ENCODE results near the gene PRKAG2.

PRKAG2 gene

DNA sequence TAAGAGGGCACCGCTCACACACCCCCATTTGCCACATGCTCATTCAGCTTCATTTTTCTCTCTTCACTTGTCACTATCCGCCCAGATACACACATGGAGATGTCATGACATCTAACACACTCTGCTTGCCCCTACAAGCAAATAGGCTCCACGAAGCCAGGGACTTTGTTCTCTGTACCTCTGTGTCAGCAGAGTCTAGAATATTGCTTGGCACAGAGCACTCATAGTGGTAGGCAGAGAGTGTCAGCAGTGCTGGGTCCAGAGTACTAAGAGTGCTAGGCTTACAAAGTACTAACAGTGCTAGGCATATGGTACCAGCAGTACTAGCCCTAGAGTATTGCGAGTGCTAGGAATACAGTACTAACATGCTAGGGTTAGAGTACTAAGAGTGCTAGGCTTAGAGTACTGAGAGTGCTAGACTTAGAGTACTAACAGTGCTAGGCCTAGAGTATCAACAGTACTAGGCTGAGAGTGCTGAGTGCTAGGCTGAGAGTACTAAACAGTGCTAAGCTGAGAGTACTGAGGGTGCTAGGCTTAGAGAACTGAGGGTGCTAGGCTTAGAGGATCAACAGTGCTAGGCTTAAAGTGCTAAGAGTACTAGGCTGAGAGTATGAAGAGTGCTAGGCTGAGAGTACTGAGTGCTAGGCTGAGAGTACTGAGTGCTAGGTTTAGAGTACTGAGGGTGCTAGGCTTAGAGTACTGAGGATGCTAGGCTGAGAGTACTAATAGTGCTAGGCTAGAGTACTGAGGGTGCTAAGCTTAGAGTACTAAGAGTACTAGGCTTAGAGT is 166.1 kb downstream of the PRKAG2 start:
- TF ChIP-seq, protein P1, sequence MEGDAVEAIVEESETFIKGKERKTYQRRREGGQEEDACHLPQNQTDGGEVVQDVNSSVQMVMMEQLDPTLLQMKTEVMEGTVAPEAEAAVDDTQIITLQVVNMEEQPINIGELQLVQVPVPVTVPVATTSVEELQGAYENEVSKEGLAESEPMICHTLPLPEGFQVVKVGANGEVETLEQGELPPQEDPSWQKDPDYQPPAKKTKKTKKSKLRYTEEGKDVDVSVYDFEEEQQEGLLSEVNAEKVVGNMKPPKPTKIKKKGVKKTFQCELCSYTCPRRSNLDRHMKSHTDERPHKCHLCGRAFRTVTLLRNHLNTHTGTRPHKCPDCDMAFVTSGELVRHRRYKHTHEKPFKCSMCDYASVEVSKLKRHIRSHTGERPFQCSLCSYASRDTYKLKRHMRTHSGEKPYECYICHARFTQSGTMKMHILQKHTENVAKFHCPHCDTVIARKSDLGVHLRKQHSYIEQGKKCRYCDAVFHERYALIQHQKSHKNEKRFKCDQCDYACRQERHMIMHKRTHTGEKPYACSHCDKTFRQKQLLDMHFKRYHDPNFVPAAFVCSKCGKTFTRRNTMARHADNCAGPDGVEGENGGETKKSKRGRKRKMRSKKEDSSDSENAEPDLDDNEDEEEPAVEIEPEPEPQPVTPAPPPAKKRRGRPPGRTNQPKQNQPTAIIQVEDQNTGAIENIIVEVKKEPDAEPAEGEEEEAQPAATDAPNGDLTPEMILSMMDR (IDR thresholded peaks at IDR 0.05; ENCODE audit: insufficient read depth, low read length, poor library complexity, severe bottlenecking), result no peak
- TF ChIP-seq EZH2phosphoT487 (conservative IDR thresholded peaks at IDR 0.05; ENCODE audit: low read length), result no peak

DNA sequence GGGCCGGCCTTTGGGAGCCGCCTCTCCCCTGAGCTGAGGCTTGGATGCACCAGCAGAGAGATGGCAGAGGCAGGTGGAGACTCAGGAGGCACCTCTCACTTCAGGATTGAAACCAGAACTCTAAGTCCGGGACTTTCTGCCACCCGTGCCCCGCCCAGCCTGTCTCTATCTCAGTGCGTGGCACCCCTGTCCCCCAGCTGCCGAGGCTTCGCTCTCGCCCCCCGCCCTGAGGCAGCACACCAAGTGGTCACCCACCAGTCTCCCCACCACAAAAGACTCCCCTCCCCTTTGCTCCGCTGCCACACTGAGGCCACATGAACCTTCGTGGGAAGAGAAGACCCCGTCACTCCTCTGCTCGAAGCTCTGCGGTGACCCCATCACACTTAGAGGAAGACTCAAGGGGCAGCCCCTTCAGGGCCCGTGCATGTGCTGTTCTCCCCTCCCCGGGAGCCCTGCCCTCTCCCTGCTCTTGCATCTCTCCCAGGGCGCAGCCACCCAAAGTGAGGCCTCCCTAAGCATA is 166.7 kb downstream of the PRKAG2 start:
- Histone ChIP-seq H3F3A (ENCODE audit: insufficient read depth) (no peaks in the 10 kb centered on the region), H3K9me3 (ENCODE audit: insufficient read depth, low read length) (no peaks in the 10 kb centered on the region), H3K9ac (ENCODE audit: low read length) (no peak overlapping the region), H3K36me3 (ENCODE audit: low read length) (no peaks in the 10 kb centered on the region), H3K79me2 (ENCODE audit: insufficient read depth, low read length) (no peaks in the 10 kb centered on the region), H4K20me1 (ENCODE audit: low read depth, low read length) (no peaks in the 10 kb centered on the region), H3K4me2 (ENCODE audit: low read depth, low read length, poor library complexity, severe bottlenecking) (no peak overlapping the region), H3K27ac (ENCODE audit: low read depth, low read length) (no peak overlapping the region), H3K9me2 (replicated peaks; ENCODE audit: insufficient read depth, low read length) (no peaks in the 10 kb centered on the region), H2AFZ (ENCODE audit: low read depth, low read length, severe bottlenecking) (no peak overlapping the region), H3K27me3 (ENCODE audit: low read length) (no peaks in the 10 kb centered on the region), H3K4me3 (ENCODE audit: insufficient read depth, low read length, poor library complexity, severe bottlenecking) (no peak overlapping the region)
- no peak for TF ChIP-seq EZH2phosphoT487 (conservative IDR thresholded peaks at IDR 0.05; ENCODE audit: low read length)
- TF ChIP-seq, protein P1 (IDR thresholded peaks at IDR 0.05; ENCODE audit: insufficient read depth, low read length, poor library complexity, severe bottlenecking), result no peak

More for the DNA sequence above, 166.1 kb downstream of the PRKAG2 start:
- no peaks in the 10 kb centered on the region for H3K9me3 ChIP-seq (ENCODE audit: insufficient read depth, low read length)
- no peaks in the 10 kb centered on the region for H3K36me3 ChIP-seq (ENCODE audit: low read length)
- H3K27ac ChIP-seq (ENCODE audit: low read depth, low read length), result no peak overlapping the region
- no peaks in the 10 kb centered on the region for H3K27me3 ChIP-seq (ENCODE audit: low read length)
- H3F3A ChIP-seq (ENCODE audit: insufficient read depth), result no peaks in the 10 kb centered on the region
- no peak overlapping the region for H2AFZ ChIP-seq (ENCODE audit: low read depth, low read length, severe bottlenecking)
- no peak overlapping the region for H3K9ac ChIP-seq (ENCODE audit: low read length)
- no peaks in the 10 kb centered on the region for H4K20me1 ChIP-seq (ENCODE audit: low read depth, low read length)
- H3K4me2 ChIP-seq (ENCODE audit: low read depth, low read length, poor library complexity, severe bottlenecking), result no peak overlapping the region
- no peaks in the 10 kb centered on the region for H3K79me2 ChIP-seq (ENCODE audit: insufficient read depth, low read length)
- H3K9me2 ChIP-seq (replicated peaks; ENCODE audit: insufficient read depth, low read length), result no peaks in the 10 kb centered on the region
- H3K4me3 ChIP-seq (ENCODE audit: insufficient read depth, low read length, poor library complexity, severe bottlenecking), result no peak overlapping the region

DNA sequence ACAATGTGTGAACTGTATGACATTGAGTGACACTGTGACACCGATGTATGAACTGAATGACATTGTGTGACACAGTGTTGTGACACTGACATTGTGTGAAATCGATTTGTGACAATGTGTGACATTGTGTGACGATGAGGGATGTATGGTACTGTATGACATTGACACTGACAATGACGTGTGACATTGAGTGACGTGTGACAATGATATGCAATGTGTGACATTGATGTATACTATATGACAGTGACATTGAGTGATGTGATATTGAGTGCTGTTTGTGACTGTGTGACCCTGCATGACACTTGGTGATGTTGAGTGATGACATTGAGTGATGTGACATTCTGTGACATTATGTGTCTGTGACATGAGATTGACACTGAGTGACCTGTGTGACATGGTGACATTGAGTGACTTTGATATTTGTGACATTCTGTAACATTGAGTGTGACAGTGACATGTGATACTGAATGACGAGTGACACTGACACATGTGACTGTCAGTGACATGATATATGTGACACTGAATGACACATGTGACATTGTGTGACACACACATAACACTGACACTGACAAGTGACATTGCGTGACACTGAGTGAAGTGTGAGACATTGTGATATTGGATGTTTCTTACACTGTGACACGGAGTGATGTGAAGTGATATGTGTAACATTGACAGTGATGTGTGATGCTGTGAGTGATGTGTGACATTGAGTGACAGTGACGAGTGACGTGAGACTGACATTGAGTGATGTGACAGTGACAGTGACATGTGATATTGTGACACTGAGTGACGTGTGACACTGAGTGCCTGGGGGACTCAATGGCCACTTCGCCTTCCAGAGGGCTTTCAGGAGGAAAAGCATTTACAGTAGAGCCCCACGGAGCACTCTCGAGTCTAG is 167.5 kb downstream of the PRKAG2 start:
- H3K4me3 ChIP-seq (ENCODE audit: insufficient read depth, low read length, poor library complexity, severe bottlenecking), result no peak overlapping the region
- no peaks in the 10 kb centered on the region for H3K27me3 ChIP-seq (ENCODE audit: low read length)
- no peak overlapping the region for H3K27ac ChIP-seq (ENCODE audit: low read depth, low read length)
- no peaks in the 10 kb centered on the region for H3K36me3 ChIP-seq (ENCODE audit: low read length)
- H3K79me2 ChIP-seq (ENCODE audit: insufficient read depth, low read length), result no peaks in the 10 kb centered on the region
- no peaks in the 10 kb centered on the region for H4K20me1 ChIP-seq (ENCODE audit: low read depth, low read length)
- TF ChIP-seq, protein P1 (IDR thresholded peaks at IDR 0.05; ENCODE audit: insufficient read depth, low read length, poor library complexity, severe bottlenecking), result no peak
- no peak for TF ChIP-seq EZH2phosphoT487 (conservative IDR thresholded peaks at IDR 0.05; ENCODE audit: low read length)
- no peak overlapping the region for H2AFZ ChIP-seq (ENCODE audit: low read depth, low read length, severe bottlenecking)
- H3K9me3 ChIP-seq (ENCODE audit: insufficient read depth, low read length), result no peaks in the 10 kb centered on the region
- no peak overlapping the region for H3K4me2 ChIP-seq (ENCODE audit: low read depth, low read length, poor library complexity, severe bottlenecking)
- H3K9ac ChIP-seq (ENCODE audit: low read length), result no peak overlapping the region
- H3K9me2 ChIP-seq (replicated peaks; ENCODE audit: insufficient read depth, low read length), result no peaks in the 10 kb centered on the region
- no peaks in the 10 kb centered on the region for H3F3A ChIP-seq (ENCODE audit: insufficient read depth)
